Astrocyte (in vitro differentiated cells and primary cell): ENCODE data around the gene STK40. TPM values are rescaled to one million over a fixed set of nuclear protein-coding genes. Genes with fewer than 3 reads are reported as not detected.
A peak's percentile ranks its signal among the peaks of the same experiment; 100 is the strongest.

Experiments used
- DNase-seq: peaks from one replicate; pipeline ENCODE4 v3.0.0-alpha.2; 2010; ENCODE audit warnings: low read depth
- FAIRE-seq: peaks from 2 replicates; lab custom pipeline; 2011; peaks lifted over from hg19 to GRCh38; lab: Jason Lieb, UNC
- H2AFZ ChIP-seq: 2 replicates; pipeline ENCODE4 v1.6.0; 2012; ENCODE audit warnings: low read depth, low read length, inconsistent platforms
- H3K27ac ChIP-seq: 2 replicates; pipeline ENCODE4 v1.5.1; 2011; ENCODE audit warnings: low read depth, low read length, inconsistent platforms
- H3K27me3 ChIP-seq: 2 replicates; pipeline ENCODE4 v1.6.0; 2011; ENCODE audit warnings: low read length, inconsistent platforms; ENCODE audit not compliant: insufficient read depth
- H3K36me3 ChIP-seq: 2 replicates; pipeline ENCODE4 v1.5.1; 2011; ENCODE audit warnings: low read length, inconsistent platforms; ENCODE audit not compliant: insufficient read depth
- H3K4me1 ChIP-seq: 2 replicates; pipeline ENCODE4 v1.5.1; 2011; ENCODE audit warnings: low read length, inconsistent platforms; ENCODE audit not compliant: insufficient read depth
- H3K4me2 ChIP-seq: 2 replicates; pipeline ENCODE4 v1.6.0; 2012; ENCODE audit warnings: low read length, inconsistent platforms
- H3K4me3 ChIP-seq: 2 replicates; pipeline ENCODE4 v1.5.1; 2011; ENCODE audit warnings: low read depth, mild to moderate bottlenecking, low read length, inconsistent platforms; ENCODE audit not compliant: insufficient read depth
- H3K79me2 ChIP-seq: 2 replicates; pipeline ENCODE4 v1.6.0; 2012; ENCODE audit warnings: mild to moderate bottlenecking, low read length, inconsistent platforms; ENCODE audit not compliant: insufficient read depth
- H3K9ac ChIP-seq: 2 replicates; pipeline ENCODE4 v1.6.0; 2012; ENCODE audit warnings: mild to moderate bottlenecking, low read length, inconsistent platforms
- H3K9me3 ChIP-seq: 2 replicates; pipeline ENCODE4 v1.5.1; 2012; ENCODE audit warnings: low read depth, mild to moderate bottlenecking, low read length, inconsistent platforms; ENCODE audit not compliant: insufficient read depth
- H4K20me1 ChIP-seq: 2 replicates; pipeline ENCODE4 v1.6.0; 2012; ENCODE audit warnings: low read length, inconsistent platforms; ENCODE audit not compliant: insufficient read depth
- H3K27ac Mint-ChIP-seq: one replicate; pipeline ENCODE4 v1.8.0; 2021; ENCODE audit warnings: mild to moderate bottlenecking, mixed read lengths; ENCODE audit not compliant: unreplicated experiment
- H3K27me3 Mint-ChIP-seq: one replicate; pipeline ENCODE4 v1.8.0; 2021; ENCODE audit warnings: low read depth, mixed read lengths; ENCODE audit not compliant: unreplicated experiment
- H3K36me3 Mint-ChIP-seq: one replicate; pipeline ENCODE4 v1.8.0; 2021; ENCODE audit warnings: low read depth, mixed read lengths; ENCODE audit not compliant: unreplicated experiment
- H3K4me1 Mint-ChIP-seq: one replicate; pipeline ENCODE4 v1.8.0; 2021; ENCODE audit warnings: low read depth, mixed read lengths; ENCODE audit not compliant: unreplicated experiment
- H3K4me3 Mint-ChIP-seq: one replicate; pipeline ENCODE4 v1.8.0; 2021; ENCODE audit warnings: mild to moderate bottlenecking, moderate library complexity, mixed read lengths; ENCODE audit not compliant: unreplicated experiment
- H3K9me3 Mint-ChIP-seq: one replicate; pipeline ENCODE4 v1.8.0; 2021; ENCODE audit warnings: mild to moderate bottlenecking, mixed read lengths; ENCODE audit not compliant: unreplicated experiment
- EZH2 ChIP-seq: IDR thresholded peaks from 2 replicates; pipeline ENCODE4 v1.6.1; 2012; ENCODE audit warnings: mild to moderate bottlenecking, low read length, inconsistent platforms; ENCODE audit not compliant: insufficient read depth
- total RNA-seq: library from RNA; stranded (reverse); gene quantifications from 2 replicates; pipeline ENCODE4 v1.2.1, GENCODE V29; 2021
- TF ChIP-seq, protein P1 (sequence below): IDR thresholded peaks from 2 replicates; pipeline ENCODE4 v1.5.1; 2011; ENCODE audit warnings: low read depth, mild to moderate bottlenecking, inconsistent platforms, low read length, moderate library complexity; ENCODE audit not compliant: insufficient read depth

STK40 gene
- total RNA-seq, 1 donor from 2014 or later = 71.1 TPM

DNA sequence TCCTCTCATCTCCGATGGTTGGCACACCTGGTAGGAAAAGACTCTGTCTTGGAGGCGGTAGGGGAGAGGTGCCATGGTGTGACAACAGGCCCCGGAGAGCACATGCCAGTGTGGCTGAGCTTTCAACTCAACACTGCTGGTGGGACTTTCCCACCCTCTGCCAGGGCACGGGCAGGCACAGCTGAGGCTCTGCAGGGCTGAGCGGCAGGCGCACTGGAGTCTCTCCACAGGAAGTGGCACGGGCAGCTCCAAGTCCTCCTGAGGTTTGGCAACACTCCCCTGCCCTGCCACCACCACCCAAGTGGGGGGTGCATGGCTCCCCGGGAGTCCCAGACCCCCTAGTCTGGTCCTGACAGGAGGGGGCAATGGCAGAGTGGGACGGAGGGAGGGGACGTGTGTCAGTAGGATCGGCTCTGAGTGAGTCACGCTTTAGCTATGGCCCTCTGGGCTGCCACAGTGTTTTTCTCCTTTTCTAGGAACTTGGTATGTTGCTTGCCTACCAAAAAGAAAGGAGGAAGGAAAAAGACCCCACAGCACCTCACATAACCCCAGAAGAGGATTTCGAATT is 35.0 kb downstream of the STK40 start:
- peak overlapping the region; percentile 84 for H3K9ac ChIP-seq
- H3K4me1 ChIP-seq = peaks cover 47% of the 10 kb centered on the region
- H3K27ac ChIP-seq = peak overlapping the region; percentile 98
- no peaks in the 10 kb centered on the region for H3K27me3 Mint-ChIP-seq
- H3K27me3 ChIP-seq = no peaks in the 10 kb centered on the region
- peak overlapping the region; percentile 40 for H3K4me3 ChIP-seq
- H3K4me3 Mint-ChIP-seq = peak overlapping the region; percentile 27
- H3K36me3 ChIP-seq = peaks cover 26% of the 10 kb centered on the region
- FAIRE-seq = peak; percentile 97
- no peaks in the 10 kb centered on the region for H3K9me3 ChIP-seq
- DNase-seq = peak; percentile 81
- H2AFZ ChIP-seq = no peak overlapping the region
- H3K4me1 Mint-ChIP-seq = peaks cover 54% of the 10 kb centered on the region
- no peaks in the 10 kb centered on the region for H3K79me2 ChIP-seq
- H3K27ac Mint-ChIP-seq = peak overlapping the region; percentile 100
- H3K9me3 Mint-ChIP-seq = no peaks in the 10 kb centered on the region
- no peaks in the 10 kb centered on the region for H4K20me1 ChIP-seq
- H3K4me2 ChIP-seq = peak overlapping the region; percentile 83
- peaks cover 41% of the 10 kb centered on the region for H3K36me3 Mint-ChIP-seq
- TF ChIP-seq, protein P1, sequence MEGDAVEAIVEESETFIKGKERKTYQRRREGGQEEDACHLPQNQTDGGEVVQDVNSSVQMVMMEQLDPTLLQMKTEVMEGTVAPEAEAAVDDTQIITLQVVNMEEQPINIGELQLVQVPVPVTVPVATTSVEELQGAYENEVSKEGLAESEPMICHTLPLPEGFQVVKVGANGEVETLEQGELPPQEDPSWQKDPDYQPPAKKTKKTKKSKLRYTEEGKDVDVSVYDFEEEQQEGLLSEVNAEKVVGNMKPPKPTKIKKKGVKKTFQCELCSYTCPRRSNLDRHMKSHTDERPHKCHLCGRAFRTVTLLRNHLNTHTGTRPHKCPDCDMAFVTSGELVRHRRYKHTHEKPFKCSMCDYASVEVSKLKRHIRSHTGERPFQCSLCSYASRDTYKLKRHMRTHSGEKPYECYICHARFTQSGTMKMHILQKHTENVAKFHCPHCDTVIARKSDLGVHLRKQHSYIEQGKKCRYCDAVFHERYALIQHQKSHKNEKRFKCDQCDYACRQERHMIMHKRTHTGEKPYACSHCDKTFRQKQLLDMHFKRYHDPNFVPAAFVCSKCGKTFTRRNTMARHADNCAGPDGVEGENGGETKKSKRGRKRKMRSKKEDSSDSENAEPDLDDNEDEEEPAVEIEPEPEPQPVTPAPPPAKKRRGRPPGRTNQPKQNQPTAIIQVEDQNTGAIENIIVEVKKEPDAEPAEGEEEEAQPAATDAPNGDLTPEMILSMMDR = no peak
- no peak for TF ChIP-seq EZH2

DNA sequence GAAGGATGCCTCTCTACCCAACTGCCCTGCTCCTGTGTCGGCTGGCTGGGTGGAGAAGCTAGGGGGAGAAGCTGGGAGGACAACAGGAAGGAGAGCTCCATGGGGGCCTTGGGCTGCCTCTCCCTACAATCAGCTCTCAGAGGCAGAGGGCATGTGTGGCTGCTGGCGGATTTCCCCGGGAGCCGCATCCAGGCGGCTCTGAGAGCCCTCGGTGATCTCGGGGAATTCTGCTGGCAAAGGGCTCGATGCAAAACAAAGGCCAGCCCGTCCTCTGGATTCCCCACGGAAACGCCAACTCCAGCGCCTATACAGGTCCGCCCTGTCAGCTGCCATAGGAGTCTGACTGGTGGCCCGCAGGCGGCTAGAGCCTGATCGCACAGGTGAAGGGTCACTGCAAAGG is 35.9 kb downstream of the STK40 start:
- Histone ChIP-seq H3K9me3 (no peaks in the 10 kb centered on the region), H4K20me1 (no peaks in the 10 kb centered on the region), H3K4me1 (peaks cover 47% of the 10 kb centered on the region), H3K27ac (peak overlapping the region; percentile 98), H3K9ac (peak overlapping the region; percentile 84), H3K4me2 (peak overlapping the region; percentile 83), H2AFZ (no peak overlapping the region), H3K4me3 (no peak overlapping the region), H3K36me3 (peaks cover 27% of the 10 kb centered on the region), H3K79me2 (no peaks in the 10 kb centered on the region), H3K27me3 (no peaks in the 10 kb centered on the region)
- Mint-ChIP-seq H3K27me3 (no peaks in the 10 kb centered on the region), H3K9me3 (no peaks in the 10 kb centered on the region), H3K27ac (peak overlapping the region; percentile 100), H3K4me3 (no peak overlapping the region), H3K4me1 (peaks cover 54% of the 10 kb centered on the region), H3K36me3 (peaks cover 42% of the 10 kb centered on the region)
- peak; percentile 32 for DNase-seq
- TF ChIP-seq EZH2 = no peak
- TF ChIP-seq, protein P1 = no peak
- no peak for FAIRE-seq

DNA sequence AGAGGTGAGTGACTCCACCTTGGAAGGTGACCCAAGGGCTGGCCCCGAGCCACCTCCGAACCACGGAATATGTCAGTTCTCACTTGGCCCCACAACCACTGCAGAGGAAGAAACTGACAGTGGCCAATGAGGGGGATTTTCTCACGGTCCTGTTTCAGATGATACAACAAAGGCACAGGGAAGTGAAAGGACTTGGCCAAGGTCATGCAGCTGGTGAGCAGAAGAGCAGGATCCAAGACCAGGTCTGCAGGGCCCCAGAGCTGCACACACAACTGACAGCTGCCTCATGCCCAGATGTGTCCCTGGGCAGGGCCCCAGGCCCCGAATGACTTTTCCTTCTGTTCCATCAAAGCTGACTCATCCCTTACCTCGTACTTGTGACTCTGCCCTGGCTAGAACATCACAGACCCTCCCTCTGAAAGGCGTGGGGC is 36.5 kb downstream of the STK40 start:
- no peaks in the 10 kb centered on the region for H3K79me2 ChIP-seq
- no peaks in the 10 kb centered on the region for H3K9me3 ChIP-seq
- H2AFZ ChIP-seq = no peak overlapping the region
- peak overlapping the region; percentile 84 for H3K9ac ChIP-seq
- no peaks in the 10 kb centered on the region for H3K27me3 ChIP-seq
- H3K27ac Mint-ChIP-seq = peak overlapping the region; percentile 75
- H3K9me3 Mint-ChIP-seq = no peaks in the 10 kb centered on the region
- H3K36me3 Mint-ChIP-seq = peaks cover 38% of the 10 kb centered on the region
- peak overlapping the region; percentile 98 for H3K27ac ChIP-seq
- TF ChIP-seq, protein P1 = no peak
- TF ChIP-seq EZH2 = no peak
- H4K20me1 ChIP-seq = no peaks in the 10 kb centered on the region
- H3K4me3 ChIP-seq = no peak overlapping the region
- DNase-seq (peak; percentile 46), FAIRE-seq (no peak)
- H3K27me3 Mint-ChIP-seq = no peaks in the 10 kb centered on the region
- H3K4me1 Mint-ChIP-seq = peaks cover 52% of the 10 kb centered on the region
- peak overlapping the region; percentile 22 for H3K4me3 Mint-ChIP-seq
- H3K36me3 ChIP-seq = peaks cover 21% of the 10 kb centered on the region
- peak overlapping the region; percentile 83 for H3K4me2 ChIP-seq
- H3K4me1 ChIP-seq = peaks cover 47% of the 10 kb centered on the region
